GM19351 (cell line): Measurements from ENCODE around the gene GLRX3.

Experiments
- ATAC-seq: cut with Tn5 transposase; IDR thresholded peaks from one replicate; pipeline ENCODE4 v1.9.1; 2021; ENCODE audit warnings: mild to moderate bottlenecking, moderate library complexity; ENCODE audit not compliant: unreplicated experiment

GLRX3 gene

GRCh38 chr10:130137090-130137448 lies 878 bp downstream of the GLRX3 start:
- ATAC-seq, result no peak

GRCh38 chr10:130137659-130138478 lies 1.7 kb downstream of the GLRX3 start:
- no peak for ATAC-seq

- no peak for ATAC-seq
These were observed 2.3 kb downstream of the GLRX3 start for GRCh38 chr10:130138479-130138866.

GRCh38 chr10:130140425-130140824 lies 4.2 kb downstream of the GLRX3 start:
- ATAC-seq, result no peak

GRCh38 chr10:130141038-130141437 lies 4.8 kb downstream of the GLRX3 start:
- ATAC-seq, result no peak

- peak; percentile 24 for ATAC-seq
These were observed 5.3 kb downstream of the GLRX3 start for GRCh38 chr10:130141460-130141859.

- ATAC-seq, result peak; percentile 86
These were observed 5.7 kb downstream of the GLRX3 start for GRCh38 chr10:130141878-130142277.

GRCh38 chr10:130146042-130146441 lies 9.9 kb downstream of the GLRX3 start:
- no peak for ATAC-seq

GRCh38 chr10:130159192-130159794 lies 23.1 kb downstream of the GLRX3 start:
- ATAC-seq, result no peak

GRCh38 chr10:130160775-130161174 lies 24.6 kb downstream of the GLRX3 start:
- ATAC-seq, result peak; percentile 70

GRCh38 chr10:130161331-130161730 lies 25.1 kb downstream of the GLRX3 start:
- no peak for ATAC-seq

GRCh38 chr10:130167193-130167592 lies 31.0 kb downstream of the GLRX3 start:
- no peak for ATAC-seq

- no peak for ATAC-seq
These were observed 31.5 kb downstream of the GLRX3 start for GRCh38 chr10:130167707-130168106.

- ATAC-seq, result no peak
These were observed 33.1 kb downstream of the GLRX3 start for GRCh38 chr10:130169136-130169859.

GRCh38 chr10:130171196-130171595 lies 35.0 kb downstream of the GLRX3 start:
- ATAC-seq, result no peak

- ATAC-seq, result no peak
These were observed 38.1 kb downstream of the GLRX3 start for GRCh38 chr10:130174328-130174727.

GRCh38 chr10:130175074-130175473 lies 38.9 kb downstream of the GLRX3 start:
- ATAC-seq, result no peak

GRCh38 chr10:130177250-130177649 lies 41.1 kb downstream of the GLRX3 start:
- ATAC-seq, result no peak

- no peak for ATAC-seq
These were observed 43.4 kb downstream of the GLRX3 start for GRCh38 chr10:130179640-130180039.

- no peak for ATAC-seq
These were observed 44.2 kb downstream of the GLRX3 start for GRCh38 chr10:130180416-130180815.

GRCh38 chr10:130181858-130182257 lies 45.7 kb downstream of the GLRX3 start:
- no peak for ATAC-seq

GRCh38 chr10:130185591-130185990 lies 49.4 kb downstream of the GLRX3 start:
- no peak for ATAC-seq
